SK-N-SH treated with all-trans-retinoic acid at 6 μM for 48 hours (cell line): ENCODE measurements around the gene MACROD1.

Experiments used
- CREB5 ChIP-seq: fragments of 250-450 bp; sonication (Bioruptor Pico); IDR thresholded peaks from 2 replicates; pipeline ENCODE4 v1.5.1; 2020; ENCODE audit warnings: low read depth, mild to moderate bottlenecking, moderate library complexity
- PATZ1 ChIP-seq: fragments of 250-450 bp; sonication (Bioruptor Pico); IDR thresholded peaks from 2 replicates; pipeline ENCODE4 v1.8.0; 2020; ENCODE audit warnings: mild to moderate bottlenecking, moderate library complexity, borderline replicate concordance
- TOX ChIP-seq: fragments of 250-450 bp; sonication (Bioruptor Pico); IDR thresholded peaks from 2 replicates; pipeline ENCODE4 v1.8.0; 2021; ENCODE audit warnings: mild to moderate bottlenecking, moderate library complexity, borderline replicate concordance
- TSHZ2 ChIP-seq: fragments of 250-450 bp; sonication (Bioruptor Pico); IDR thresholded peaks from 2 replicates; pipeline ENCODE4 v1.5.0; 2020; ENCODE audit warnings: mild to moderate bottlenecking, moderate library complexity
- ZFP3 ChIP-seq: fragments of 250-450 bp; sonication (Bioruptor Pico); IDR thresholded peaks from 2 replicates; pipeline ENCODE4 v1.5.0; 2020; ENCODE audit warnings: mild to moderate bottlenecking, moderate library complexity
- ZFP30 ChIP-seq: fragments of 450-650 bp; formaldehyde crosslinking; IDR thresholded peaks from 2 replicates; pipeline ENCODE4 v1.5.0; 2022; ENCODE audit warnings: mild to moderate bottlenecking, moderate library complexity
- ZNF70 ChIP-seq: fragments of 450-650 bp; formaldehyde crosslinking; IDR thresholded peaks from 2 replicates; pipeline ENCODE4 v1.5.0; 2020; ENCODE audit warnings: mild to moderate bottlenecking, moderate library complexity

- TF ChIP-seq TOX (CRISPR knock-in tag), result no peak
- TF ChIP-seq CREB5, result no peak
- TF ChIP-seq ZFP3, result no peak
- no peak for TF ChIP-seq ZFP30 (CRISPR knock-in tag)
- no peak for TF ChIP-seq TSHZ2
- TF ChIP-seq PATZ1 (CRISPR knock-in tag), result no peak
- TF ChIP-seq ZNF70 (CRISPR knock-in tag), result no peak
These were observed 70.0 kb downstream of the MACROD1 start for GRCh38 chr11:64095949-64096348.
